Esophagus (tissue), 2 donors: ENCODE measurements around the gene FRMD4A. TPM values are rescaled to one million over a fixed set of nuclear protein-coding genes. Genes with fewer than 3 reads are reported as not detected.

Source experiments
- H3K27ac ChIP-seq, 2 donors: one replicate each; pipeline ENCODE4 v1.5.1; 2013; ENCODE audit warnings: low read depth in 2 of 2, mild to moderate bottlenecking in 2 of 2, inconsistent platforms in 1 of 2, low read length in 1 of 2, moderate library complexity in 1 of 2
- H3K27me3 ChIP-seq, 2 donors: one replicate each; pipeline ENCODE4 v1.6.1; 2013; ENCODE audit warnings: low read length in 2 of 2, control low read depth in 1 of 2, mild to moderate bottlenecking in 1 of 2; ENCODE audit not compliant: insufficient read depth in 2 of 2, control insufficient read depth in 1 of 2
- H3K36me3 ChIP-seq, 2 donors: one replicate each; pipeline ENCODE4 v1.6.1; 2013; ENCODE audit warnings: low read length in 1 of 2; ENCODE audit not compliant: control insufficient read depth in 2 of 2, insufficient read depth in 2 of 2
- H3K4me1 ChIP-seq, 2 donors: one replicate each; pipeline ENCODE4 v1.6.1; 2013; ENCODE audit warnings: low read length in 1 of 2; ENCODE audit not compliant: control insufficient read depth in 2 of 2, insufficient read depth in 2 of 2
- H3K4me3 ChIP-seq, 2 donors: one replicate each; pipeline ENCODE4 v1.5.1; 2013; ENCODE audit warnings: low read length in 2 of 2, mild to moderate bottlenecking in 2 of 2, low read depth in 1 of 2, moderate library complexity in 1 of 2
- H3K9me3 ChIP-seq, 2 donors: one replicate each; pipeline ENCODE4 v1.6.1; 2013; ENCODE audit warnings: mild to moderate bottlenecking in 2 of 2, low read depth in 1 of 2, low read length in 1 of 2, moderate library complexity in 1 of 2; ENCODE audit not compliant: control insufficient read depth in 2 of 2, insufficient read depth in 1 of 2
- WGBS, 2 donors: extraction: QIAGEN DNeasy Blood & Tissue Kit; methylation state at CpG; one replicate each; pipeline ENCODE4 v1.1.7; 2013; 5-methylcytosine and 5-hydroxymethylcytosine counted together
- polyA plus RNA-seq, 2 donors: library from polyadenylated mRNA; stranded (reverse); fragments of 200-250 nt; gene quantifications; one replicate each; pipeline ENCODE4 v1.2.3, GENCODE V29; 2013
- donor health status: healthy with polysubstance abuse.
- donor health status: Bipolar disorder and iron deficiency.

The FRMD4A gene
- polyA plus RNA-seq, 2 donors = 9.3 to 12.6 TPM

- 75% methylated on average over 8 of the region's 8 CpGs for WGBS, 2 donors
- no peaks in the 10 kb centered on the region for H3K36me3 ChIP-seq
- H3K9me3 ChIP-seq = peaks cover 0 to 3% of the 10 kb centered on the region in 2 donors
- H3K4me3 ChIP-seq = no peak overlapping the region
- no peak overlapping the region for H3K27ac ChIP-seq
- peaks cover 0 to 3% of the 10 kb centered on the region in 2 donors for H3K4me1 ChIP-seq
- no peaks in the 10 kb centered on the region for H3K27me3 ChIP-seq
These were observed 598.9 kb downstream of the FRMD4A start for GRCh38 chr10:13731799-13732198.

DNA sequence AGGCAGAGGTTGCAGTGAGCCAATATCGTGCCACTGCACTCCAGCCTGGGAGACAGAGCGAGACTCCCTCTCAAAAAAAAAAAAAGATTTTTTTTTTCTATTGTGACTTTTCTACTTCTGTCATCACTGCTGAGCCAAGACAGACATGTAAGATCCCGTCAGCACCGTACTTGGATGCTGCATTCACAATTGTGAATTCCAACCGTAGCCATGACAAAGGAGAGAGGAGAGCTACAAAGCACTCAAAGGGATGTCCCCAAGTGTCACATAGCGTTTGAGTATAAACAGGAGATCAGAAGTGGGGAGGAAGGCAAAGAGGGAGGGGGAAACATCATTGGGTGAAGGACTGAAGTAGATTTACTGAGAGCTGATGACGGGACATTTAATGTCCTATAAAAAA lies 599.8 kb downstream of the FRMD4A start:
- peaks cover 0 to 3% of the 10 kb centered on the region in 2 donors for H3K9me3 ChIP-seq
- H3K27me3 ChIP-seq = no peaks in the 10 kb centered on the region
- no peaks in the 10 kb centered on the region for H3K36me3 ChIP-seq
- WGBS, 2 donors = 63 to 78% methylated on average over 7 of the region's 7 CpGs
- no peak overlapping the region for H3K4me3 ChIP-seq
- H3K27ac ChIP-seq = no peak overlapping the region
- H3K4me1 ChIP-seq = peaks cover 0 to 3% of the 10 kb centered on the region in 2 donors

- peaks cover 0 to 3% of the 10 kb centered on the region in 2 donors for H3K4me1 ChIP-seq
- H3K27ac ChIP-seq = no peak overlapping the region
- H3K9me3 ChIP-seq = peaks cover 0 to 3% of the 10 kb centered on the region in 2 donors
- 84 to 89% methylated on average over 10 of the region's 10 CpGs for WGBS, 2 donors
- H3K4me3 ChIP-seq = no peak overlapping the region
- no peaks in the 10 kb centered on the region for H3K27me3 ChIP-seq
- no peaks in the 10 kb centered on the region for H3K36me3 ChIP-seq
These were observed 600.4 kb downstream of the FRMD4A start for GRCh38 chr10:13730306-13730652.

- H3K4me1 ChIP-seq = peaks cover 0 to 3% of the 10 kb centered on the region in 2 donors
- no peaks in the 10 kb centered on the region for H3K27me3 ChIP-seq
These were observed 601.0 kb downstream of the FRMD4A start for GRCh38 chr10:13729586-13730305.

GRCh38 chr10:13728898-13729535 lies 601.7 kb downstream of the FRMD4A start:
- H3K4me3 ChIP-seq = no peak overlapping the region
- H3K9me3 ChIP-seq = peaks cover 0 to 3% of the 10 kb centered on the region in 2 donors
- WGBS, 2 donors = 93 to 95% methylated on average over 26 of the region's 26 CpGs
- H3K27me3 ChIP-seq = no peaks in the 10 kb centered on the region
- peaks cover 0 to 3% of the 10 kb centered on the region in 2 donors for H3K4me1 ChIP-seq
- H3K27ac ChIP-seq = no peak overlapping the region
- no peaks in the 10 kb centered on the region for H3K36me3 ChIP-seq

More at GRCh38 chr10:13729586-13730305, 601.0 kb downstream of the FRMD4A start:
- Histone ChIP-seq H3K36me3 (no peaks in the 10 kb centered on the region), H3K27ac (no peak overlapping the region), H3K9me3 (peaks cover 0 to 3% of the 10 kb centered on the region in 2 donors), H3K4me3 (no peak overlapping the region)
- WGBS, 2 donors = 86 to 91% methylated on average over 11 of the region's 11 CpGs

DNA sequence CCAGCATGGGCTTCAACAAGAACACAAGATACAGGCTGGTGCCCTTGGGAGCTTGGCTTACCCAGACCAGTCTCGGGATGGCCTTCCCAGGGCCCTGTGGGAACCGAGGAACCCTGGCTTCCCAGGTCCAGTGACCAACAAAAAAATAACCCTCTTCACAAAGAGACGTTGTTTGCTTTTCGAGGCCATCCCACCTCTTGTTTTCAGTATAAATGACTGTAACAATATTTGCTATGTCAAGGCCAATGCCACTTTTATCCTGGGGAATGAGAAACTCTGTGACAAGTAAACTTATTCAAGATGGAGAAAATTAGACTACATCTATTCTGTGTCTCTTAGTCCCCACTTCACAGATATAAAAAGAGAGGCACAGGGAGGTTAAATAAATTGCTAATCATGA lies 605.1 kb downstream of the FRMD4A start:
- Histone ChIP-seq H3K36me3 (no peaks in the 10 kb centered on the region), H3K4me3 (no peak overlapping the region), H3K27ac (no peak overlapping the region), H3K4me1 (no peaks in the 10 kb centered on the region), H3K9me3 (no peaks in the 10 kb centered on the region), H3K27me3 (no peaks in the 10 kb centered on the region)
- 84 to 89% methylated on average over 4 of the region's 4 CpGs for WGBS, 2 donors

GRCh38 chr10:13724484-13724883 lies 606.2 kb downstream of the FRMD4A start:
- WGBS, 2 donors = 65 to 68% methylated on average over 10 of the region's 10 CpGs
- Histone ChIP-seq H3K27me3 (no peaks in the 10 kb centered on the region), H3K9me3 (no peaks in the 10 kb centered on the region), H3K4me1 (no peaks in the 10 kb centered on the region), H3K27ac (no peak overlapping the region), H3K4me3 (no peak overlapping the region), H3K36me3 (no peaks in the 10 kb centered on the region)

GRCh38 chr10:13722747-13723653 lies 607.7 kb downstream of the FRMD4A start:
- Histone ChIP-seq H3K9me3 (no peaks in the 10 kb centered on the region), H3K4me3 (no peak overlapping the region), H3K27me3 (no peaks in the 10 kb centered on the region), H3K36me3 (no peaks in the 10 kb centered on the region), H3K27ac (no peak overlapping the region), H3K4me1 (peaks cover 3 to 4% of the 10 kb centered on the region in 2 donors)
- 79 to 94% methylated on average over 4 of the region's 4 CpGs for WGBS, 2 donors

- Histone ChIP-seq H3K36me3 (no peaks in the 10 kb centered on the region), H3K27ac (no peak overlapping the region), H3K9me3 (no peaks in the 10 kb centered on the region), H3K4me3 (no peak overlapping the region), H3K27me3 (no peaks in the 10 kb centered on the region), H3K4me1 (peaks cover 3 to 4% of the 10 kb centered on the region in 2 donors)
- whole genome bisulfite sequencing, 2 donors = 93 to 96% methylated on average over 7 of the region's 7 CpGs
These were observed 609.2 kb downstream of the FRMD4A start for GRCh38 chr10:13721486-13721885.
